Measurements from ENCODE around the gene CHRM2. TPM values are rescaled to one million over a fixed set of nuclear protein-coding genes. Genes with fewer than 3 reads are reported as not detected.

The CHRM2 gene
- polyA plus RNA-seq, 12 donors = 0.05 to 2.3 (median 0.37) TPM; not detected in 1

DNA sequence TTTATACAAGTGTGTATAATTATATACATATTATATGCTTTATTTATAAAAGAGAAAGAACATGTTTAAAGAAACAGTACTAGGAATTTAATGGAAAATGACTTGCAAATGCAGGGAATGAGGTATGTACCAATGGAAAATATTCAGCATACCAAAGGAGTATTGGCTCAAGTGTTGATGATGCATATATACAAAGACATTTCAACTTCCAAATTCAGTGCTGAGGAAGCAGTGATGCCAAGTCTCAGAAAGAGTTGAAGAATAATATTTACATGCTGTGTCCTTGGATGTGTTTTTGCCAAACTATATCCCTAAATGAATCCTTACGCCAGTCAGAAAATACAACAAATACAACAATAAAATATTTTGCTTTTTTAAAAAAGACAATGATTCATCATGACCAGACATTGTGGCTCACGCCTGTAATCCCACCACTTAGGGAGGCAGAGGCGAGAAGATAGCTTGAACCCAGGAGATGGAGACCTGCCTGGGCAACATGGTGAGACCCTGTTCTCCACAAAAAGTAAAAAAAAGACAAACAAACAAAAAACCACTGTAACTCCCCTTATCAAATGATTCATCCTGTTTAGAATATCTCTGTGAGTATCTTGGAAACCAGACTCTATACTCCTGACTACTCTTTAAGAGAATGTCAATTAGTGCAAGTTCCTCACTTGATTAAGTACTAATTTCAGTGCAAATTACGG, 157.2 kb downstream of the CHRM2 start:
- no peak for DNase-seq

DNA sequence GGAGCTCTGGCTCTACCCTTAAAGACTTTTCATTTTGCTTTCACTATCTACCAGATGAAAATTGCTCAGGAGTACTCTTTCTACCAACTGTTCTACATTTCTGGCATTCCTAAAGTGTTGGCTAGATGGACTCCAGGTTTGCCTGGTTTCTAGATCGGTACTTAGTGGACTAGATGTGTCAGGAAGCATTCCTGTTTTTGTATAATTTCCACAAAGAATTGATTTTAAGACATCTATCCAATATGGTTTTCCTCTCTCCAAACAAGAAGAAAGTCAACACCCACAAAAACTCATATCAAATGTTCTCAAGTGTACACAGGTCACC, 157.7 kb downstream of the CHRM2 start:
- no peak for DNase-seq

DNA sequence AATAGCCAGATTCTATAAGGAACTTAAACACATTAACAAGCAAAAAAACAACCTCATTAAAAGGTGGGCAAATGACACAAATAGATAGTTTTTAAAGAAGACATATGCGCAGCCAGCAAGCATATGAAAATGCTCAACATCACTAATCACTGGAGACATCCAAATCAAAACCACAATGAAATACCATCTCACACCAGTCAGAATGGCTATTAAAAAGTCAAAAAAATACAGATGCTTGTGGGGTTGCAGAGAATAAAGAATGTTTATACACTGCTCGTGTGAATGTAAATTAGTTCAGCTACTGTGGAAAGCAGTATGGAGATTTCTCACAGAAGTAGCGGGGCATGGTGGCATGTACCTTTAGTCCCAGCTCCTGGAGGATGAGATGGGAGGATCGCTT, 164.0 kb downstream of the CHRM2 start:
- no peak for DNase-seq

DNA sequence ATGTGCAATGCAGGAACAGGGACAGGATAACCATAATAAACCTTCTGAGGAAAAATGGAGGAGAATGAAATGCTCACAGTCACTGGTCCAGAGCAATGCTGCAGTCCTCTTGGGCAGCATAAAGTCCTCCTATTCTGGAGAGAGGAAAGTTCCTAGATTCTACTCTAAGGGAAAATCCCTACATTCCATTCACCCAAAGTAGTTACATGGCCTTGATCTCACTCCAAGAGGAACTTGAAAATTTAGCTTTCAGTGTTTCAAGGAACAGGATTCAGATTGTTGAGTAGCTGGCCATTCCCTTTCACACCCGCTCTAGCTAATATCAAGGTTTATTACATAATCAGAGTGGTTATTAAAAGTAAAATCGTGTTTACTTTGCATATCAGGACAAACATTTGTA, 168.3 kb downstream of the CHRM2 start:
- DNase-seq = no peak

DNA sequence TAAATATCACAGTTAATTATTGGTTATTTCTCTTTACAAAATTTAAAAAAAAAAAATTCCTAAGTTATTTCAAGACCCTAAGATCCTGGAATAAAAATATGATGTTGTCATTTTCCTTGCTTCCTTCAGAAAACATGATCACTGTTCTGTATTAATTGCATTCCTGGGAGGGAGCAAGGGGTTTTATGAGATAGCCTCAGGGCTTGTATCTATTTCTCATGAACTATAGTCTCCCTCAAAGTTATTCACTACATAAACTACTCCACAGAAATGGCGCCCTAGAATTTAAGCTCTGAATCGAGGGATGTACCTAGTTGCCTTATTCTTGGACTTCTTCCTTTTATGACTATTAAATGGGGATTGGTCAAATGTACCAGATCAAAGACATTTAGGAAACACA, 170.3 kb downstream of the CHRM2 start:
- no peak for DNase-seq

DNA sequence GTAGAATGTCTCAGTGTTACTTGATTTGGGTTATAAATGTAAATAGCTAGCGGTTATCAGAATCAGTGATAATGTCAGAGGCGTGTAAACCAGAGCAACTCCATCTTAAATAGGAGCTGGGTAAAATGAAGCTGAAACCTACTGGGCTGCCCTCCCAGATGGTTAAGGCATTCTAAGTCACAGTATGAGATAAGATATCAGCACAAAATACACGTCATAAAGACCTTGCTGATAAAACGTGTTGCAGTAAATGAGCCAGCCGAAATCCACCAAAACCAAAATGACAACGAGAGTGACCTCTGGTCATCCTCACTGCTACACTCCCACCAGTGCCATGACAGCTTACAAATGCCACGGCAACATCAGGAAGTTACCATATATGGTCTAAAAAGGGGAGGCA, 172.3 kb downstream of the CHRM2 start:
- no peak for DNase-seq

DNA sequence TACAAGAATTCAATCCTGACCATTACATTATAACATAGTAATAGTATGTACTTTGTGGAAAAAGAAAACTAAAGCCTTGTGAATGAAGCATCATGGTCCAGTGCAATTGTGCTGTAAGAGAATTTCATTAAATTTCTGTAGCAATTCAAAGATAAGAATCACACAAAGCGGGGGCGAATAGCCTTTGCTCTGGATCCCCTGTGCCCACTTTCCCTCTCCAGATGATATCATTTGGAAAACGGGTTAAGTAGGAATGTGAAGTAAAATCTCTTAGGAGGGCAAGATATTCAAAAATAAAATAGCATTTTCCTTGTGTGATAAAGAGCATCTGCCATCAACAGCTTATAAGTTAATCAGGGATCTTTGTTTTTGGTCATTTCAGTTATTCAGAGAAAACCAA, 177.1 kb downstream of the CHRM2 start:
- no peak for DNase-seq

DNA sequence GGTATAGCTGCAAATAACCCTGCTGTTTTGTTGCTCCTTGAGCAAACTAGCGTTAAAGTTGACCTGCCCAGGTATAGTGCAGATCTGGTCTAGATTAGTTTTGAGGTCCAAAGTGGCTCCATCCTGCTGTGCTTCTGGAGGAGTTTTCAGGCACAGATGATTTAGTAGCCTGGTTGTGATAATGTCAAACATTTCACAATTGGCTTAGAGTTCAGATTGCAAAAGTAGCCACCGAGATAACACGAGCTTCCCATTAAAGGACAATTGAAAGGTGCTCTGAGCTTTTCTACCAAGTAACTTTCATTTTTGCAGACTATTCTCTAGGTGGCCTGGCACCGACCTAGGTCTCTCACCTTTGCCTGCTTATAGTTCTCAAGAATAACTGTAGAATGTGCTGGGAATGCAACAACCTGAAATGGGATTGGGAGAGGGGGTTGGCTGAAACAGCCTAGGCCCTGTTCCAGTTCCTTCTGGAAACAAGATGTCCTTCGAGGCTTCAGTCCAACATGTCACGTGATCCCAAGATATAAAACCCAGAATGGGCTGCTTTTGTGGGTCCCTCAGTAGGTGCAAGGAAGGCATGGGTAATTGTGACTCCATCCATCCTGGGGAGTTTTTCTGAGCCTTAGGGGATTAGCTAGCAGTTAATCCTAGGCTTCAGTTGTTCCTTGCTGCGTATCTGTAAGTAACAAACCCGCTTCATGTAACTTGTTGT, 201.0 kb downstream of the CHRM2 start:
- DNase-seq = no peak

Measured in muscle of arm (tissue), 12 donors.